Breast epithelium (tissue), 4 donors: ENCODE data around the gene MRO. TPM values are rescaled to one million over a fixed set of nuclear protein-coding genes. Genes with fewer than 3 reads are reported as not detected.
"Not testable (repeated sequence)": the region's sequence is repeated elsewhere in the genome, so short reads cannot be mapped to it uniquely, and the experiment has no call there.

Experiments
- DNase-seq, 2 donors: peaks; one replicate each; pipeline ENCODE4 v3.0.0-alpha.2; 2019; ENCODE audit warnings: low spot score in 2 of 2
- H3K27ac ChIP-seq, 2 donors: fragments of 200-600 bp; sonication (generic) in 1 of 2; one replicate each; pipeline ENCODE4 v1.5.1; 2016 to 2019; ENCODE audit warnings: mild to moderate bottlenecking in 1 of 2
- H3K27me3 ChIP-seq, 2 donors: fragments of 200-600 bp; sonication (generic) in 1 of 2; one replicate each; pipeline versions ENCODE4 v1.5.1 to v1.6.0; 2017 to 2019; ENCODE audit warnings: control low read depth in 1 of 2, mild to moderate bottlenecking in 1 of 2
- H3K36me3 ChIP-seq: fragments of 200-600 bp; one replicate; pipeline ENCODE4 v1.5.1; 2019
- H3K4me1 ChIP-seq, 2 donors: fragments of 200-600 bp; sonication (generic); one replicate each; pipeline ENCODE4 v1.5.1; 2016 to 2019; ENCODE audit warnings: control low read depth in 1 of 2
- H3K4me3 ChIP-seq, 3 donors: fragments of 200-600 bp; sonication (generic); 1 replicate in 2 of 3; 2 replicates in 1 of 3; pipeline ENCODE4 v1.5.1; 2016 to 2019; ENCODE audit warnings: mild to moderate bottlenecking in 3 of 3, moderate library complexity in 2 of 3
- H3K9me3 ChIP-seq, 2 donors: fragments of 200-600 bp; sonication (generic) in 1 of 2; one replicate each; pipeline ENCODE4 v1.5.1; 2016 to 2019; ENCODE audit warnings: control low read depth in 1 of 2
- POLR2A ChIP-seq: fragments of 450-650 bp; IDR thresholded peaks from one replicate; pipeline ENCODE4 v1.6.1; 2016; ENCODE audit warnings: antibody characterized with exemption, mild to moderate bottlenecking, moderate library complexity
- POLR2AphosphoS5 ChIP-seq, 3 donors: sonication (generic); formaldehyde crosslinking; IDR thresholded peaks; one replicate each; pipeline ENCODE4 v1.6.1; 2017; ENCODE audit warnings: antibody characterized with exemption in 3 of 3
- intact Hi-C: fragments of 100-400 bp; cut with DNase I; formaldehyde crosslinking; loops from one replicate; pipeline ENCODE4 v1.15.1; 2023; ENCODE audit warnings: low total_unique reads
- total RNA-seq, 3 donors: library from RNA; depleted of rRNA; stranded (reverse); fragments of >200 nt; gene quantifications; one replicate each; pipeline ENCODE4 v1.1.0, GENCODE V29; 2016
- TF ChIP-seq, protein P1 (sequence below), 3 donors: fragments of 450-650 bp; IDR thresholded peaks; one replicate each; pipeline ENCODE4 v1.5.1; 2016 to 2017; ENCODE audit warnings: antibody characterized with exemption in 3 of 3, mild to moderate bottlenecking in 3 of 3, moderate library complexity in 3 of 3

MRO gene
- total RNA-seq, 3 donors from 2014 or later = 0.59 to 3.0 (median 0.66) TPM

DNA sequence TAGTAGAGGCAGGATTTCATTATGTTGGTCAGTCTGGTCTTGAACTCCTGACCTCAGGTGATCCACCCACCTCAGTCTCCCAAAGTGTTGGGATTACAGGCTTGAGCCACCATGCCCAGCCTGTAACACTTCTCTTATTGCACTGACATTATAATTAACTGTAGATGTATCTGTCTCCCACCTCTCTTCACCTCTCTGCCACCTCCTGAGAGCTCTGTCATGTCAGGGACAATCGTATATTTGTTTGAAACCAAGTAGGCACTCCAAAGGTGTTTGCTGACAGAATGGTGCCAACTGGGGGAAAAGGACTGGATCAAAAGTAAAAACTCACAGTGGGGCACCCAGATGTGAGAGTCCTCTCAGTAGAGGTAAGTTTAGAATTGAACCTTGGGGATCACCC, 41.8 kb upstream of the MRO start:
- H3K4me3 ChIP-seq = no peak overlapping the region
- no peaks in the 10 kb centered on the region for H3K36me3 ChIP-seq
- no peak for DNase-seq
- no peaks in the 10 kb centered on the region for H3K27me3 ChIP-seq
- H3K4me1 ChIP-seq = no peaks in the 10 kb centered on the region
- H3K27ac ChIP-seq = no peak overlapping the region
- intact Hi-C loops = no loop called here
- TF ChIP-seq POLR2A = no peak
- TF ChIP-seq POLR2AphosphoS5 (IDR thresholded peaks at IDR 0.05) = no peak
- TF ChIP-seq, protein P1, sequence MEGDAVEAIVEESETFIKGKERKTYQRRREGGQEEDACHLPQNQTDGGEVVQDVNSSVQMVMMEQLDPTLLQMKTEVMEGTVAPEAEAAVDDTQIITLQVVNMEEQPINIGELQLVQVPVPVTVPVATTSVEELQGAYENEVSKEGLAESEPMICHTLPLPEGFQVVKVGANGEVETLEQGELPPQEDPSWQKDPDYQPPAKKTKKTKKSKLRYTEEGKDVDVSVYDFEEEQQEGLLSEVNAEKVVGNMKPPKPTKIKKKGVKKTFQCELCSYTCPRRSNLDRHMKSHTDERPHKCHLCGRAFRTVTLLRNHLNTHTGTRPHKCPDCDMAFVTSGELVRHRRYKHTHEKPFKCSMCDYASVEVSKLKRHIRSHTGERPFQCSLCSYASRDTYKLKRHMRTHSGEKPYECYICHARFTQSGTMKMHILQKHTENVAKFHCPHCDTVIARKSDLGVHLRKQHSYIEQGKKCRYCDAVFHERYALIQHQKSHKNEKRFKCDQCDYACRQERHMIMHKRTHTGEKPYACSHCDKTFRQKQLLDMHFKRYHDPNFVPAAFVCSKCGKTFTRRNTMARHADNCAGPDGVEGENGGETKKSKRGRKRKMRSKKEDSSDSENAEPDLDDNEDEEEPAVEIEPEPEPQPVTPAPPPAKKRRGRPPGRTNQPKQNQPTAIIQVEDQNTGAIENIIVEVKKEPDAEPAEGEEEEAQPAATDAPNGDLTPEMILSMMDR (IDR thresholded peaks at IDR 0.05) = no peak
- H3K9me3 ChIP-seq = no peaks in the 10 kb centered on the region

DNA sequence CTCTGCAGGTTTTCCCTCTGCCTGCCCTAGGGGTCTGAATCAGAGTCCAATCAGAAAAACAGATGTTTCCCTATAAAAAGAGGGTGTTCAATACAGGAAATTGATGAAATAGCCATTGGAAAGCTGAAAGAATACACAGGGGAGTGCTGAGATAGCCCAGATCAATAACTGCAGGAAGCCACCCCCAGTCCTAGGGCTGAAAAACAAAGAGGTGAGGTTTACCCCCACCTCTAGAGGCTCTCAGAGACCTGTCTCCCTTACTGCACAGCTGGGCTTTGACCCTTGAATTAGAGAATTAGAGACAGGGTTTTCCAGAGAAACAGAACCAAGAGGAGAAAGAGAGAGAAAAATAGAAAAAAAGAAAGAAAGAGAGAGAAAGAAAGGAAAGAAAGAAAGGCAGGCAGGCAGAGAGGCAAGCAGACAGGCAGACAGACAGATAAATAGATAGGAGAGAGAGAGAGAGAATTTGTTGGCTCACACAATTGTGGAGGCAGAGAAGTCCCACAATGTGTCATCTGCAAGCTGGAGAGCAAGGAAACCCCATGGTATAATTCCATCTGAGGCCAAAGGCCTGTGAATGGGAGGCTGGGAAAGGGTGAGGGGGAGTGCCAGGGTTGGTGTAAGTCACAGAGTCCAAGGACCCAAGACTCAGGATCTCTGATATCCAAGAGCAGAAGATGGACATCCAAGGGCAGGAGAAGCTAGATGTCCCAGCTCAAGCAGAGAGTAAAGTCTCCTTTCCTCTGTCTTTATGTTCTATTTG, 40.2 kb upstream of the MRO start:
- H3K4me1 ChIP-seq = no peaks in the 10 kb centered on the region
- TF ChIP-seq, protein P1 (IDR thresholded peaks at IDR 0.05) = no peak
- TF ChIP-seq POLR2AphosphoS5 (IDR thresholded peaks at IDR 0.05) (no peak), POLR2A (no peak)
- H3K9me3 ChIP-seq = no peaks in the 10 kb centered on the region
- H3K4me3 ChIP-seq = no peak overlapping the region
- H3K27ac ChIP-seq = no peak overlapping the region
- no peaks in the 10 kb centered on the region for H3K36me3 ChIP-seq
- no peaks in the 10 kb centered on the region for H3K27me3 ChIP-seq
- intact Hi-C loops = no loop called here
- DNase-seq = no peak

DNA sequence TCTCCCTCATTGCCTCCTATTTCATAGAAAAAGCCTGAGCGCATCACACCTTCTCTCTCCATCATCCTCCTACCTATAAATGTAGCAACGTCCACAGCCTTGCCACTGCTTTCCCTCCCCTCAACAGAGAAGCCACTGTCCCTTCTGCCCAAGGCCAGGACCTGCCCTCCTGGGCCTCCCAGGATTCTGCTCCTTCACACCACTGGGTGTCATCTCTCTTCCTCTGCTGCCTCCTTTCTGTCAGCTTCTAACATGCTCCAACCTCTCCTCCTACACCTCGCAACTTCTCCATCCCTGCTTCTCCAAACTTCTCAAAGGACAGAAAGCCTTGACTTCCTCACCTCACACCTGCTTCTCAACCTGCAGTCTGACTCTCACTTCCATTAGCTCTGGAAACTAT, 37.9 kb upstream of the MRO start:
- Histone ChIP-seq H3K27me3 (no peaks in the 10 kb centered on the region), H3K9me3 (no peaks in the 10 kb centered on the region), H3K4me1 (no peaks in the 10 kb centered on the region), H3K4me3 (no peak overlapping the region), H3K27ac (no peak overlapping the region), H3K36me3 (no peaks in the 10 kb centered on the region)
- no peak for DNase-seq
- intact Hi-C loops = no loop called here
- TF ChIP-seq, protein P1 (IDR thresholded peaks at IDR 0.05) = no peak
- no peak for TF ChIP-seq POLR2AphosphoS5 (IDR thresholded peaks at IDR 0.05)
- no peak for TF ChIP-seq POLR2A

DNA sequence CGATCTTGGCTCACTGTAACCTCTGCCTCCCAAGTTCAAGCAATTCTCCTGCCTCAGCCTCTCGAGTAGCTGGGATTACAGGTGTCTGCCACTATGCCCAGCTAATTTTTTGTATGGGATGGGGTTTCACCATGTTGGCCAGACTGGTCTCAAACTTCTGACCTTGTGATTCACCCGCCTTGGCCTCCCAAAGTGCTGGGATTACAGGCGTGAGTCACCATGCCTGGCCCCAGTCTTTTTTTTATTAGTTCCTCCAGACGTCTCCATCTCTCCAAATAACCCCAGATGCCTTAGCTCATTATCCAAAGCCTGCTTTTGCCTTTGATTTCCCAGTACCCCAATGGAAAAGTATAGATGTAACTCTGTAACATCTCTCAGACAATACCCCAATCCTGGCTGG, 37.4 kb upstream of the MRO start:
- H3K36me3 ChIP-seq, H3K9me3 ChIP-seq, H3K27ac ChIP-seq, H3K27me3 ChIP-seq, intact Hi-C loops, H3K4me3 ChIP-seq, H3K4me1 ChIP-seq, DNase-seq: not testable (repeated sequence)

DNA sequence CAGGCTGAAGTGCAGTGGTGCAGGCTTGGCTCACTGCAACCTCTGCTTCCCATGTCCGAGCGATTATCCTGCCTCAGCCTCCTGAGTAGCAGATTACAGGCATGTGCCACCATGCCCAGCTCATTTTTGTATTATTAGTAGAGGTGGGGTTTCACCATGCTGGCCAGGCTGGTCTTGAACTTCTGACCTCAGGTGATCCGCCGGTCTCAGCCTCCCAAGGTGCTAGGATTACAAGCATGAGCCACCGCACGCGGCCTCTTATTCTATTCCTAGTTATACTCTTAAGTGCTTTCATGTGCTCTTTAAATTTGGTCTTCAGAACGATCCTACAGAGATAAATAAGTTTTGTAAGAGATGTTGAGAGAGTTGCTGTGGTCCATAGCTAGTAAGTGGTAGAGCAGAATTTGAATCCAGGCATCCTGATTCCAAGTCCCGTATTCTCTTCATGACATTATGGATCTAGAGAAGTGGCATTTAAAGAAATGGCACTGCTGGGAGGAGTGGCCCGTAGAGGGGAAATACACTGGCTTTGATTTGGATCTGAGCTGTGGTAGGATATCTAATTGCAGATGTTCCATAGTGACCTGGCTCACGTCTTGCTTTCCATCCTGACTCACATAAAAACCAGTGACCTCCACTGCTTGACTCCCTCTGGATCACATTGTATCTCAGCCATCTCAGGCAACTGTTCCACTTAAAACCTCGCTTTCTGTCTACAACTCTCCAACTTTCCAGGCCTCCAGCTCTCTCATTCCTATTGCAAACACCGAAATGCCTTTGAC, 36.4 kb upstream of the MRO start:
- Histone ChIP-seq H3K36me3 (no peaks in the 10 kb centered on the region), H3K4me1 (no peaks in the 10 kb centered on the region), H3K4me3 (no peak overlapping the region), H3K9me3 (no peaks in the 10 kb centered on the region), H3K27ac (no peak overlapping the region), H3K27me3 (no peaks in the 10 kb centered on the region)
- intact Hi-C loops = no loop called here
- no peak for DNase-seq
- TF ChIP-seq, protein P1 (IDR thresholded peaks at IDR 0.05) = no peak
- TF ChIP-seq POLR2AphosphoS5 (IDR thresholded peaks at IDR 0.05) (no peak), POLR2A (no peak)
